Stimulated activated CD4-positive, alpha-beta T cell treated with anti-CD3 and anti-CD28 coated beads, Interleukin-2, amount 100 ng/mL, for 48 hours (primary cell): Measurements from ENCODE around the gene SERHL2.
"Not testable (repeated sequence)": the region's sequence is repeated elsewhere in the genome, so short reads cannot be mapped to it uniquely, and the experiment has no call there.

Experiments
- DNase-seq, 2 donors: peaks; one replicate each; pipeline ENCODE4 v3.0.0-alpha.2; 2020

Gene SERHL2, protein sequence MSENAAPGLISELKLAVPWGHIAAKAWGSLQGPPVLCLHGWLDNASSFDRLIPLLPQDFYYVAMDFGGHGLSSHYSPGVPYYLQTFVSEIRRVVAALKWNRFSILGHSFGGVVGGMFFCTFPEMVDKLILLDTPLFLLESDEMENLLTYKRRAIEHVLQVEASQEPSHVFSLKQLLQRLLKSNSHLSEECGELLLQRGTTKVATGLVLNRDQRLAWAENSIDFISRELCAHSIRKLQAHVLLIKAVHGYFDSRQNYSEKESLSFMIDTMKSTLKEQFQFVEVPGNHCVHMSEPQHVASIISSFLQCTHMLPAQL

DNA sequence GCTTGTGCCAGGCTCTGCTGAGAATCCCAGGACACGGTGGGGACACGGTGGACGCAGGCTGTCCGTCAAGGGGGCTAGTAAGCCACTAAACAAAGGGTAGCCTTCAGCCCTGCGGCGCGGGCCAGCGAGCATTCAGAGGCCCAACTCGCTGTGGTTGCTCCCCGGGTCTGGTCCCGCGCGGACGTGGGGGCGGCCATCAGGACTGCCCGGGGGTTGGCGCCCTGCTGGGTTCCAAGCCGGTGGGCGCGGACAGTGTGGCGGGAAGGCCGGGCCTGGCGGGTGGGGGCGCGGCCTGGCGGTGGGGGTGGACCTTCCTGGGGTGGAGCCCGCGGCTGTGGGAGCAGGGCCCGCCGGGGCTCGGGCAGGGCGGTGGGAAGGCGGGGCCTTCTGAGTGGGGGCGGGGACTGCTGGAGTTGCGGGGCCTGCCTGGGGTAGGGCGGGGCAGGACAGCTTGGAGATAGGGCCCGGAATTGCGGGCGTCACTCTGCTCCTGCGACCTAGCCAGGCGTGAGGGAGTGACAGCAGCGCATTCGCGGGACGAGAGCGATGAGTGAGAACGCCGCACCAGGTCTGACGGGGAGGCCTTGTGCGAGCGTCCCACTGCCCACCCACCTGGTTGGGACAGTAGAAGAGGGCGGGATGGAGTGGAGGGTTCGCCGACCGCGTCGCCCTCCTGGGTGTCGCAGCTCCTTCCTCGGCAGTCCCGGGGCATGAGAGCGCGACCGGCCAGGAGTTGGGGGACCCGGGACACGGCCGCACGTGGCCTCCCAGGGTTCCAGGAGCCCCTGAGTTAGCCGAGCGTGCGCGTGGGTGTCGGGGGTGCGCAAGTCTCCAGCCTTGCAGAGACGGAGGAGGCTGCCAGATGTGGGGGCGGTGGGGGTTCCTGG, at the start of gene SERHL2:
SERHL2 (plus strand) TSS at position 482 of the 887 bp plus-strand sequence; CDS start at position 547, 65 bp downstream.
- peak; percentile 77 to 92 for DNase-seq

DNA sequence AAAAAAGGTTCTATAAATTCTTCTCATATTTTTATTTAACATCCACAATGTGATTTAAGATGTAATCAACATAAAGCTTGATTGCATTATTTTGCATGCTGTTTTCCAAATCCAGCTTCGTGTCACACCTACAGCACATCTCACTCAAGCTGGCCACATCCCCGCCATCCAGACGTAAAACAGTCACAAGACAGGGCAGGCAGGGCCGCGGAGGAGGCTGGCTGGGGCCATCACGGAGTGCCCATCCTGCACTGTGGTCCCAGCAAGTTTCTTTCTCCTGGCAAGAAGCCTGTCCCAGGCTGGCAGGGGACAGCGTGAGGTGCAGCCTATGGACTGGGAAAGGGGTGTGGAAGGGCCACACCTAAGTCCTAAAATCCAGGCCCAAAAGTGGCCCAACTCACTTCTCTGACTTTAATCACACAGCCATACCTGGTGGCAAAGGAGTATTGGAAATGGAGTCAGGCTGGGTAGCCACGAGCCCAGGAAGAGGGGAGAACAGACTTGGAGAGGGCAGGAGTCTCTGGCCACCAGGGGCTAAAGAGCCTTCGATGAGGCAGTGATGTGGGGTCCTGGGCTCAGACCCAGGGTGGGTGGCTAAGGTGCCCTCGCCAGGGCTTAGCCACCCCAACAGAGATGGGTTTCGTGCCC, 45.3 kb upstream of the SERHL2 start:
- not testable (repeated sequence) for DNase-seq

DNA sequence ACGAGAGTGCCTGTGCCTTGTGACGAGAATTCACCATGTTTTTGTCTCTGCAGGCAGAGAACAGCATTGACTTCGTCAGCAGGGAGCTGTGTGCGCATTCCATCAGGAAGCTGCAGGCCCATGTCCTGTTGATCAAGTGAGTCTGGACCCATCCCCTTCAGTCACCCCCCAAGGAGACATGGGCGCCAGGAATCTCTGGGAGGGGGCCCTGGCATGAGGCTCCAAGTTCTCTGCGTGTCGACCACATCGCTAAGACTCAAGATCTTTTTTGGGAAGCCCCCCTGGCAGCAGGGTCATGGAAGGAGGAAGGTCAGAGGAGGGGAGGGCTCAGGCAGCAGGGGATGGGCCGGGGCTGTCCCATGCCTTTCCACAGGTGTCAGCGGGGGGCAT, 44.8 kb upstream of the SERHL2 start:
- not testable (repeated sequence) for DNase-seq

DNA sequence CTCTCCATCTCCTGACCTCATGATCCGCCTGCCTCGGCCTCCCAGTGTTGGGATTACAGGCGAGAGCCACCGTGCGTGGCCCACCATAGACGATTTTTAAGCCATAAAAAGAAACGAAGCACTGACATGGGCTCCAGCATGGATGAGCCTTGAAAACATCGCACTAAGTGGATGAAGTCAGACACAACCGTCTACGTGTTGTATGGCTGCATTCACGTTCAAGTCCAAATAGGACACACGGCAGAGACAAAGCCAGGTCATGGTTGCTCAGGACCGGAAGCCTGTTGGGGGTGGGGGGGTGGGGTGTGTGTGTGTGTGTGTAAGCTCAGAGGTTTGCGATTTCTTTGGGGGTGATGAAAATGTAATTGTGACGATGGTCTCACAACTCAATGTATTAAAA, 44.2 kb upstream of the SERHL2 start:
- no peak for DNase-seq

DNA sequence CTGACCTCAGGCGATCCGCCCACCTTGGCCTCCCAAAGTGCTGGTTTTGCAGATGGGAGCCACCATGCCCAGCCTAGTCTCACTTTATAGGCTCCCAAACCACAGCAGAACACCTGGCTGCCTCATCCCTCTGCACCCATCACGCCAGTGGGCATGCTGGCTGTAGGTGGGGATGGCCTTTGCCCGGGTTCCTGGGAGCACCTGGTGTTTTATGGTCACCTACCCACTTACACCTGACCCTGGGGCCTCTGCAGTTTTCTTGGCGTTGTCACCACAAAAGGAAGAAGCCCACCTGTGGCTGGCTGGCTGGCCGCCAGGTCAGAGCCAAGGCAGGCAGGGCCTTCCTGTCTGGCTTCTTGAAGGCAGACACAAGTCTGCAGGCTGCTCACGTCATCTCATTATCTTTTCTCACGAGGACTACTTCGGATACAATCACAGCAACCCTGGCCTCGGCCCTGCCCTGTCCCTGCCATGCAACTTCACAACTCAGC, 42.3 kb upstream of the SERHL2 start:
- no peak for DNase-seq

DNA sequence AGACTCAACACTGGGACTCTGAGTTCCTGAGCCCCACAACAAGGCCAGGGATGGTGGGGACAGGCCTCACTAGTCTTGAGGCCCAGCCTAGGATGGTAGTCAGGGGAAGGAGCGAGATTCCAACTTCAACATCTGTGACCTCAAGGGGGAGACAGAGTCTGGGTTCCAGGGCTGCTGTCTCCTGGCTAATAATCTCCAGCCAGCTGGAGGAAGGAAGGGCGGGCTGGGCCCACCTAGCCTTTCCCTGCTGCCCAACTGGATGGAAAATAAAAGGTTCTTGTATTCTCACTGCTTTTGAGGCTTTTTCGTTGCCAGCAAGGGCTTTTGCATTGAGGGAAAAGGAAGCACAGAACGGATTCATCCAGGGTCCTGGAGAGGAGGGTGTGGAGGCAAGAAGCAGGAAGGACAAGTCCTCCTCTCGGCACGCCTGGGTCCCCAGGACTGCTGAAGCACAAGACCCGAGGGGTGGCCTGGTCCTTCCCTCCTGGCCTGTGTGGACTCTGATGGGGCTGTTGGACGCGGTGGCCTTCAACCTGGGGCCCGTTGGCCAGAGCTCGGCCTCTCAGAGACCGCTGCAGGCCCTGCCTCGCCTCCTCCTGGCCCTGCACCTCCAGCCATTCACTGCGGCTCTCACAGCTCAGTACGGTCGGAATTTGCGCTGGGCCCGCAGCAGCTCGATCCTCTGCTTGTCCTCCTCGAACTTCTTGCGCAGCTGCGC, 41.3 kb upstream of the SERHL2 start:
- not testable (repeated sequence) for DNase-seq

DNA sequence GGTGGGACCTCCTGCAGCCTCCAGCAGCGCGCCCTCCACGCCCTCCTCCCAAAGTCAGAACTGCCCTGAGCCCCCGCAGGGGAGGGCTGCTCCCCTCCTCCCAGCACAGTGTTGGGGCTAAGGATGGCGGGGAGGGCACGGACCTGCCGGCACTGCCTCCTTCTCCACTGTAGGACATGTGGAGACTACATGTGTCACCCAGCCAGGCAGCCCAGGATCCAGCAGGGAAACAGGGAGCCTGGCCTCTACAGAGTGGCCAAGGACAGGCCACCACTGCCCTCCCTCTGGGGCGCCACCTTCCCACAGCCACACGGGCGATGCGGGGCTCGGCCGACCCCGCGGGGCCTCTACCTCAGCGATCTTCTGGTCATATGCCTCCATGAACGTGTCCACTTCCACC, 39.4 kb upstream of the SERHL2 start:
- not testable (repeated sequence) for DNase-seq

DNA sequence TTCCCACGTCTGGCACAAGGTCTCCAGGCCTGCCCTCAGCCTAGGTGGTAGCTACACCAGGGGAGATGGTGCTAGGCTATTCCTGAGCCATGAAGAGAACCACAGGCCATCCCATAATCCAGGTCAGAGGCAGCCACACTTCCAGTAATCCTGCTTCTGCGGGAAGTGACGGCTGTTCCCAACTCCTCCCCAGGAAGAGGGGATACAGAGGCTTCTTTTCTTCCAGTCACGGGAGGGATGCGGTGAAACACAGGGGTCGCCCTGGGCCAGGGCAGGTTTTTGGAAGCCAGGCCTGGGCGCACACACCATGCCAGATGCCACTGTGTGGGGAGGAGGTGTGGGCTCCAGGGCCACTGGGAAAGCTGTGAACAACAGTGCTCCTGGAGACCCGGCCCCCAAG, 38.5 kb upstream of the SERHL2 start:
- not testable (repeated sequence) for DNase-seq

DNA sequence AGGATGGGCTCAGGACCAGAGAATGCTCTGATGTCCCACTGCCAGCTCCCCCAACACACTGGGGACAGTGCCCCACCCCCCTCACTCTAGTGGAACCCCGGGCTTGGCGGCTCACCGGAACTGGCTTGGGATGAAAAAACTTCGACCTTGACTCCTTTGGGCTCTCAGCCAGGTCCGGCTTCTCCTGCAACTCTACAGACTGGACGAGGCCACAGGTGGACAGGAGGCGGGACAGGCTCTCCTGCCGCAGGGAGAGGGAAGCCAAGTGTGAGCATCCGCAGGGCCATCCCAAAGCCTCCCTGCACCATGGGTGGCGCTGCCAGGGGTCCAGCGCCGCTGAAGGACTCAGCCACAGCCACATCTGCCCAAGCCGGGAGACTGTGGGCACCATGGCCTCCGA, 37.9 kb upstream of the SERHL2 start:
- DNase-seq: no peak

DNA sequence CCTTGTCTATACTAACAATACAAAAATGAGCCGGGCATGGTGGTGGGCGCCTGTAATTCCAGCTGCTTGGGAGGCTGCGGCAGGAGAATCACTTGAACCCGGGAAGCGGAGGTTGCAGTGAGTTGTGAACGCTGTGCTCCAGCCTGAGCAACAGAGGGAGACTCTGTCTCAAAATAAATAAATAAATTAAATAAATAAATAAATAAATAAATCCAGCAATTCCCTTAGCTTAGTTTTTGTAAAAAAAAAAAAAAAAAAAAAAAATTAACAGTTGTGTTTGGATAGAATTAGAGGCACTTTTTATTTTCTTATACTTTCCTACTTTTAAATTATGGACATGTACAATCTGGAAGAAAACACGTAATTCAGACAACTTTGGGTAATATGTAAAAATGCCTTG, 36.7 kb upstream of the SERHL2 start:
- DNase-seq: not testable (repeated sequence)

DNA sequence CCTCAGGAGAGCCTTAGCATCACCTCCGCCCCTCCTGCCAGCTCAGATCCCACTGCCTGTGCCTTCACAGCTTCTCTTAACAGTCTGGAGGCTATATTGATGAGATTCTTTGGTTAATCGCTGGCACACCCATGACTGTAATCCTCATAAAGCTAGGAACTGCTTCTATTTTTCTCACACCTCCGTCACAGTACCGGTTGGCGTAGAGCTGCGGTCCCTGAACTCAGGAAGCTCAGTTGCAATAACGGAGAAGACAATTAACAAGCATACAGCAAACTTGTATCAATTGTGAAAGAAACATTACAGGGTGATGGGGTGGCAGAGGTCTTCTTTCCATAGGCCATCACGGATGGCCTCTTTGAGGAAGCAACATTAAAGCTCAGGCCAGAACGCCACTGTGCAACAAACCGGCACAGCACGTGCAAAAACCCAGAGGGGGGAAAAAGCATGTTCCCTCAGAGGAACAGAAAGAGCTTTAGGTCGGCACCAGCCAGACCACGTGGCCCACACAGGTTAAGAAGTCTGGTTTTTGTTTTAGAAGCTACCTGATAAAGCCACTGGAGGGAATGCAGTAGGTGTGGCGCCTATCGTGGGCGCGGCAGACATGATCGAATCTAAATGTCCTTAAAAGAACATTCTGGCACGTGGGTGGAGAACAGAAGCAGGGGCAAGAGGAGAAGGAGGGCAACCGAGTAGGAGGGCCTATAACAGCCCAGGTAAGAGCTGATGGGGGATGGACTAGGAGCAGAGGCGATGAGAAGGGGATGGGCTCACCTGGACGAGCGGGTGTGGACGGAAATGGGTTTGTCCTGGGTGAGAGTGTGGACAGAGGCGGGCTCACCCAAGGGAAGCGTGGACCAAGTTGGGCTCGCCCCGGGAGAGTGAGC, 34.9 kb upstream of the SERHL2 start:
- not testable (repeated sequence) for DNase-seq

DNA sequence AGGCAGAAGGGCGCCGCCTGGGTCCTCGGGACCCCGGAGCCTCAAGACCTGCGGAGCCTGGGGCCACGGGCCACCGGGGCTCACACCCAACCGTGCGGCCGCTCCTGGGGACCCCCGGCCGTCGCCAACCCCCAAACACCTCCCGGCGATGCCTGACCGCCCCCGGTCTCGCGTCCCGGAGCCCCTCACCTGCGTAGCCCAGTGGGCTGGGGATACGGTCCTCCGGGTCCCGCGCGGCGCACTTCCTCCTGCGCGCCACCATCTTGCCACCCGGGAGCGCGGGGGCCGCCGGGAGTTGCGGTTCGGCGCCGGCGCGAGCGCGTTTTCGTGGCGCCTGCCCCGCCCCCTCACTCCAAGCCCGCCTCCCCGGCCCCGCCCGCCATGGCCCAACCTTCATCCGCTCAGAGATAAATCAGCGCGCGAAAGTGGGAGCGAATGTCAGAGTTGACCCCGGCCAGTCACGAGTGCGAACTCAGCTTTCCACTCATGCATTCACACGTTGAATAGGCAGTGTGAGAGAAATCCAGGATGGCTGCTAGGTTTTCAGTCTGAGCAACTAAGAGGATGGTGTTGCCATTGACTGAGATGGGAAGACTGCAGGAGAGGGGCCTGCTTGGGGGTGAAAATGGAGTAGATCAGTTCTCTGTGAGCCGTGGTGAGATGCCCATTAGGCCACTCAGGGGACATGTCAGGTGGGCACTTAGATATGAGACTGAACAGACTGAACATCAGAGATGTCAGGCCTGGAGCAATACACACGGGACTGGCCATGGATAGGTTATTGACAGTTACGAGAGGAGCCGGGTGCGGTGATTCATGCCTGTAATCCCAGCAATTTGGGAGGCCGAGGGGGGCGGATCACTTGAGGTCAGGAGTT, 34.0 kb upstream of the SERHL2 start, which contains the start of gene RRP7A:
RRP7A (minus strand) TSS at position 272 of the 877 bp plus-strand sequence; CDS start at position 262, 10 bp downstream.
- DNase-seq: peak; percentile 86 to 90

DNA sequence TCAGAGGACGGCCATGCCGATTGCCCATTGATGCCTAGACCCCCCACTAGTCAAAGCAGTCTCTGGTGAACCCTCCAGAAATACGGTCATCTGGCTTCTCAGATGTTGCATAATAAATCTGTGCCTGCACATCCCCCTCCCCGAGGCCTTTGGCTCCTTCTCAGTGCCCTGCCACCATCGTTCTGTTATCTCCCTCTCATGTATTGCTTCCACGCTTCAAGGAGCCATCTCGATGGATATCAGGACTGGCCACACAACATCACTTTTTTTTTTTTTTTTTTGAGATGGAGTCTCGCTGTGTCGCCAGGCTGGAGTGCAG, 32.6 kb upstream of the SERHL2 start:
- DNase-seq: no peak

DNA sequence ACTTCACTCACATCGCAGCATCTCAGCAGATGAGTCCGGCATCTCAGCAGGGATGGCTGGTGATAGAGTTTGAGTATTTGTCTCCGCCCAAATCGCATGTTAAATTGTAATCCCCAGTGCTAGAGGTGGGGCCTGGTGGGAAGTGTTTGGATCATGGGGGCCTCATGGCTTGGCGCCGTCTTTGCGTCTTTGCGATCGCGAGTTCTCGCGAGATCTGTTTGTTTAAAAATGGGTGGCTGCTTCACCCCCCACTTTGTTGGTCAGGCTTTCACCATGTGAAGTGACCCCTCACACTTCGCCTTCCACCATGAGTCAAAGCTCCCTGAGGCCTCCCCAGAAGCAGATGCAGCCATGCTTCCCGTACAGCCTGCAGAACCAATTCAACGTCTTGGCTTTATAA, 31.2 kb upstream of the SERHL2 start:
- no peak for DNase-seq

DNA sequence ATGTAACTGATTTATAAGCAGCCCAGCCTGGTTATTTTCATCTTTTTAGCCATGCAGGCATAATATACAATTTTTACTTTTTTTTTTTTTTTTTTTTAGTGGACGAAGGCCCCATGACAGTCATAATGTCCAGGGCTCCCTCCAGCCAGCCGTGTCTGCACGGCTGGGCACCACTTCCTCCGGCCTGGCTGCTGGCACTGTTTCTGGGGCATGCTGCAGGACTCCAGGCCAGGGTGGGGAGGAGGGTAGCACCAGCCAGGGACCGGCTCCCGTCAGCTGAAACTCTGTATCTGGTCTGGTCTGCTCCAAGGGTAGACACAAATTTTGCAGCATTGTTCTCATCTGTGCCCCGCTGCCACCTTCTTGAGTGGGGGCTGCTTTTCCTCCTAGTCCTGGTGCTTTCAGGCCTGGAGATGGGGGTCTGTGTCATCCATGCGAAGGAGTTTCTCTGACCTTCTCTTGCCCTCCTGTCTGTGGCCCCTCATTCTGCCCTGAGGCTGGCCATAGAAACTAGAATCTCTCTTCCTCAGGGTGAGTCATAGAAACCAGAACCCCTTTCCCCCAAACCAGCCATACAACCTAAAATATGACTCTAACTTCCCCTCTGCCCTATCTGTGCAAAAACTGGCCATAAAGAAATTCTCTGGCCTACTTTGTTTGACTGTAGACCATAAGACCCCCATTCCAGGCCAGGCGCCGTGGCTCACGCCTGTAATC, 25.0 kb upstream of the SERHL2 start:
- DNase-seq: no peak

DNA sequence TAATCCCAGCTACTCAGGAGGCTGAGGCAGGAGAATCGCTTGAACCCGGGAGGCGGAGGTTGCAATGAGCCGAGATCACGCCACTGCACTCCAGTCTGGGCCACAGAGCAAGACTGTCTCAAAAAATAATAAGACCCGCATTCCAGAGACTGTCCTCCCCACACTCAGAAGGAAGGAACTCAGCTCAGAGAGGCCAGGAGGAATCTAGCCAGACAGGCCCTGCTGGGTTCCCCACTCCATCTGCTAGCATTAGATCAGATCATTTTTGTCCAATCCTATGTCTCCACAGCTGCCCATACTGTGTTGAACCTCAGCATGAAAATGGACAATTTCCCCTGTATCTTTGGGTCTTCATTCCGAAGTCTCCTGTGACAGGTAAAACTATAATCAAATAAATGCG, 24.3 kb upstream of the SERHL2 start:
- DNase-seq: not testable (repeated sequence)

DNA sequence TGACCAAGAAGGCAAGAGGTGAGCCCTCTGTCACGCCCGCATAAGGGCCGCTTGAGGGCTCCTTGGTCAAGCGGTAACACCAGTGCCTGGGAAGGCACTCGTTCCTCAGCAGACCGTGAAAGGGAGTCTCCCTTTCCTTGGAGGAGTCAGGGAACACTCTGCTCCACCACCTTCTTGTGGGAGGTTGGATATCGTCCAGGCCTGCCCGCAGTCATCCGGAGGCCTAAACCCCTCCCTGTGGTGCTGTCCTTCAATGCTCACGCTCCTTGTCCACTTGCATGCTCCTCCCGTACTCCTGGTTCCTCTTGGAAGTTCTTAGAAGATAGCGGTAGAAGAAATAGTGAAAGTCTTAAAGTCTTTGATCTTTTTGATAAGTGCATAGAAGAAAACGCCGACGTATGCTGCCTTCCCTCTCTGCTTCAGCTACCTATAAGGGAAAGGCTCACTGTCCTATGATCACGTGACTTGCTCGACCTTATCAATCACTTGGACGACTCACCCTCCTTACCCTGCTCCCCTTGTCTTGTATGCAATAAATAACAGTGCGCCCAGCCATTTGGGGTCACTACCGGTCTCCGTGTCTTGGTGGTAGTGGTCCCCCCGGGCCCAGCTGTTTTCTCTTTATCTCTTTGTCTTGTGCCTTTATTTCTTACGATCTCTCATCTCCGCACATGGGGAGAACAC, 22.2 kb upstream of the SERHL2 start:
- DNase-seq: not testable (repeated sequence)

DNA sequence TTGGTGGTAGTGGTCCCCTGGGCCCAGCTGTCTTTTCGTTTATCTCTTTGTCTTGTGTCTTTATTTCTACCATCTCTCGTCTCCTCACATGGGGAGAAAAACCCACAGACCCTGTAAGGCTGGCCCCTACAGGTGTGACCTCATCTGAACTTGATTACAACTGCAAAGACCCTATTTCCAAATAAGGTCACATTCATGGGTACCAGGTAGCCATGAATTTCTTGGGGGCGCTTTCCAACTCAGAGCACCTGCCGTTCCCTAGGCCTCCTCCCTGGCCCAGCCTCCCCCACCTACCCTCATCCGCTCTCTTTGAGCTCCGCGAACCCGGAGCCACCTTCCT, 20.1 kb upstream of the SERHL2 start:
- DNase-seq: no peak

DNA sequence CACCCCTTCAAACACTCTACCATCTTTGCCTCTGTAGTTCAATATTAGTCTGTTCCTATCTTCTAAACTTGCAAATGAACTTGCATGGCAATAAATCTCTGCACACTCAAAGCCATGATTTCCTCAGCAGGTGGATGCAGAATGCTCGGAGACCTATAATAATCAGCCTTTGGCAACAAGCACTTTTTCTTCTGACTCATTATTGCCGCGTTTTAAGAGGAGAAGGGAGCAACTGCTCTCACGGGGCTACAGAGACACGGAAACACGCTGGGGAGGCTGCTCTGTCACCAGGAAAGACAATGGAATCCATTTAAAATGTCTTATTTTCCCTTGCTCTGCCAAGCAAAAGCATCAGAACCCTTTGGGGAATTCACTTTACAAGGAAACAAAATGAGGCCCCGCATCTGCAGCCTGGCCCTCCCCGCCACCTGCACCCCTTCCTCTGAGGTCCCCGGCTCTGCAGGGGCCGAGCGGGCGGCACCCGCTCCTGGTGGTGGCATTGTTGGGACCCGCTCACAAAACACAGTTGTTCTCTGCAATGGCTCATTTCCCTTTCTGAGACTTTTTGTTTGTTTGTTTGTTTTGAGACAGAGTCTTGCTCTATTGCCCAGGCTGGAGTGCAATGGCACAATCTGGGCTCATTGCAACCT, 18.5 kb upstream of the SERHL2 start:
- DNase-seq: not testable (repeated sequence)
